ENCODE measurements around the gene MRAP.
"Not testable (repeated sequence)": the region's sequence is repeated elsewhere in the genome, so short reads cannot be mapped to it uniquely, and the experiment has no call there.

MRAP gene

GRCh38 chr21:32257962-32258785 is 40.5 kb upstream of the MRAP start:
- H3F3A ChIP-seq (ENCODE audit: control insufficient read depth, insufficient read depth) = no peaks in the 10 kb centered on the region
- peaks cover 14% of the 10 kb centered on the region for H3K27me3 ChIP-seq (ENCODE audit: control insufficient read depth, low read length)
- no peaks in the 10 kb centered on the region for H3K9me3 ChIP-seq (ENCODE audit: control insufficient read depth, insufficient read depth, low read length)
- no peaks in the 10 kb centered on the region for H3K9me2 ChIP-seq (replicated peaks; ENCODE audit: control insufficient read depth, low read length)
- H3K27ac ChIP-seq (ENCODE audit: low read depth, low read length) = no peak overlapping the region
- no peak overlapping the region for H3K4me3 ChIP-seq (ENCODE audit: low read length)
- H3K36me3 ChIP-seq (ENCODE audit: control insufficient read depth, low read length) = no peaks in the 10 kb centered on the region
- H3K4me1 ChIP-seq (ENCODE audit: control insufficient read depth, low read length) = no peaks in the 10 kb centered on the region
- no peaks in the 10 kb centered on the region for H3K79me2 ChIP-seq (ENCODE audit: control insufficient read depth, low read length)
- no peaks in the 10 kb centered on the region for H4K20me1 ChIP-seq (ENCODE audit: control insufficient read depth, insufficient read depth, low read depth, low read length)
- TF ChIP-seq CTCF (IDR thresholded peaks at IDR 0.05; ENCODE audit: low read depth, low read length, poor library complexity, severe bottlenecking) (peak; percentile 68), EZH2phosphoT487 (IDR thresholded peaks at IDR 0.05; ENCODE audit: borderline replicate concordance, low read length) (no peak)
- no peak overlapping the region for H3K4me2 ChIP-seq (ENCODE audit: low read length)

- H3K79me2 ChIP-seq (ENCODE audit: control insufficient read depth, low read length); H4K20me1 ChIP-seq (ENCODE audit: control insufficient read depth, insufficient read depth, low read depth, low read length); H3K27ac ChIP-seq (ENCODE audit: low read depth, low read length); H3K4me2 ChIP-seq (ENCODE audit: low read length); H3F3A ChIP-seq (ENCODE audit: control insufficient read depth, insufficient read depth); H3K4me3 ChIP-seq (ENCODE audit: low read length); H3K4me1 ChIP-seq (ENCODE audit: control insufficient read depth, low read length); H3K36me3 ChIP-seq (ENCODE audit: control insufficient read depth, low read length); H3K9me2 ChIP-seq (replicated peaks; ENCODE audit: control insufficient read depth, low read length); H3K9me3 ChIP-seq (ENCODE audit: control insufficient read depth, insufficient read depth, low read length): not testable (repeated sequence)
- peaks cover 14% of the 10 kb centered on the region for H3K27me3 ChIP-seq (ENCODE audit: control insufficient read depth, low read length)
Observed at GRCh38 chr21:32258786-32259048, 39.9 kb upstream of the MRAP start.

- TF ChIP-seq EZH2phosphoT487 (IDR thresholded peaks at IDR 0.05; ENCODE audit: borderline replicate concordance, low read length) = no peak
- TF ChIP-seq CTCF (IDR thresholded peaks at IDR 0.05; ENCODE audit: low read depth, low read length, poor library complexity, severe bottlenecking) = no peak
- no peak overlapping the region for H3K27ac ChIP-seq (ENCODE audit: low read depth, low read length)
- no peaks in the 10 kb centered on the region for H3K36me3 ChIP-seq (ENCODE audit: control insufficient read depth, low read length)
- H3K27me3 ChIP-seq (ENCODE audit: control insufficient read depth, low read length) = peaks cover 14% of the 10 kb centered on the region
- H3K9me3 ChIP-seq (ENCODE audit: control insufficient read depth, insufficient read depth, low read length) = no peaks in the 10 kb centered on the region
- H3K4me3 ChIP-seq (ENCODE audit: low read length) = no peak overlapping the region
- H3K4me2 ChIP-seq (ENCODE audit: low read length) = no peak overlapping the region
- no peaks in the 10 kb centered on the region for H3F3A ChIP-seq (ENCODE audit: control insufficient read depth, insufficient read depth)
- no peaks in the 10 kb centered on the region for H4K20me1 ChIP-seq (ENCODE audit: control insufficient read depth, insufficient read depth, low read depth, low read length)
- no peaks in the 10 kb centered on the region for H3K79me2 ChIP-seq (ENCODE audit: control insufficient read depth, low read length)
- H3K4me1 ChIP-seq (ENCODE audit: control insufficient read depth, low read length) = no peaks in the 10 kb centered on the region
- H3K9me2 ChIP-seq (replicated peaks; ENCODE audit: control insufficient read depth, low read length) = no peaks in the 10 kb centered on the region
Observed at GRCh38 chr21:32260130-32260529, 38.5 kb upstream of the MRAP start.

GRCh38 chr21:32261929-32262328 is 36.7 kb upstream of the MRAP start:
- Histone ChIP-seq H4K20me1 (ENCODE audit: control insufficient read depth, insufficient read depth, low read depth, low read length) (no peaks in the 10 kb centered on the region), H3K4me2 (ENCODE audit: low read length) (no peak overlapping the region), H3K27me3 (ENCODE audit: control insufficient read depth, low read length) (peaks cover 6% of the 10 kb centered on the region), H3K9me2 (replicated peaks; ENCODE audit: control insufficient read depth, low read length) (no peaks in the 10 kb centered on the region), H3K9me3 (ENCODE audit: control insufficient read depth, insufficient read depth, low read length) (no peaks in the 10 kb centered on the region), H3F3A (ENCODE audit: control insufficient read depth, insufficient read depth) (no peaks in the 10 kb centered on the region), H3K4me1 (ENCODE audit: control insufficient read depth, low read length) (no peaks in the 10 kb centered on the region), H3K27ac (ENCODE audit: low read depth, low read length) (no peak overlapping the region), H3K36me3 (ENCODE audit: control insufficient read depth, low read length) (peaks cover 3% of the 10 kb centered on the region), H3K4me3 (ENCODE audit: low read length) (no peak overlapping the region), H3K79me2 (ENCODE audit: control insufficient read depth, low read length) (no peaks in the 10 kb centered on the region)
- TF ChIP-seq CTCF (IDR thresholded peaks at IDR 0.05; ENCODE audit: low read depth, low read length, poor library complexity, severe bottlenecking) (no peak), EZH2phosphoT487 (IDR thresholded peaks at IDR 0.05; ENCODE audit: borderline replicate concordance, low read length) (no peak)

- H3K36me3 ChIP-seq (ENCODE audit: control insufficient read depth, low read length) = peaks cover 33% of the 10 kb centered on the region
- not testable (repeated sequence) for H3F3A ChIP-seq (ENCODE audit: control insufficient read depth, insufficient read depth)
Observed at GRCh38 chr21:32265321-32265720, 33.3 kb upstream of the MRAP start.

More at GRCh38 chr21:32265321-32265720, 33.3 kb upstream of the MRAP start:
- not testable (repeated sequence) for H3K79me2 ChIP-seq (ENCODE audit: control insufficient read depth, low read length); H3K27ac ChIP-seq (ENCODE audit: low read depth, low read length); H3K9me3 ChIP-seq (ENCODE audit: control insufficient read depth, insufficient read depth, low read length); H3K4me2 ChIP-seq (ENCODE audit: low read length); H3K27me3 ChIP-seq (ENCODE audit: control insufficient read depth, low read length); H3K9me2 ChIP-seq (replicated peaks; ENCODE audit: control insufficient read depth, low read length); H4K20me1 ChIP-seq (ENCODE audit: control insufficient read depth, insufficient read depth, low read depth, low read length); H3K4me1 ChIP-seq (ENCODE audit: control insufficient read depth, low read length); H3K4me3 ChIP-seq (ENCODE audit: low read length)
